B cell (primary cell): Measurements from ENCODE around the gene OR4D2. TPM values are rescaled to one million over a fixed set of nuclear protein-coding genes. Genes with fewer than 3 reads are reported as not detected.
"Not testable (repeated sequence)": the region's sequence is repeated elsewhere in the genome, so short reads cannot be mapped to it uniquely, and the experiment has no call there.

ENCODE experiments used
- ATAC-seq: fragments of 200-7000 bp; cut with Tn5 transposase; one replicate; pipeline ENCODE4 v1.10.0; 2021; ENCODE audit warnings: low read depth, mild to moderate bottlenecking, moderate number of reproducible peaks, moderate library complexity
- CTCF ChIA-PET: fragments of 350-600 bp; sonication (Branson Sonifier 250); formaldehyde crosslinking; loops from one replicate; lab custom pipeline; 2021; ENCODE audit warnings: antibody characterized with exemption, inconsistent platforms; lab: Charles Lee
- POLR2A ChIA-PET: fragments of 350-600 bp; sonication (Branson Sonifier 250); formaldehyde crosslinking; loops from one replicate; lab custom pipeline; 2021; ENCODE audit warnings: antibody characterized with exemption; lab: Charles Lee
- DNase-seq: peaks from one replicate; pipeline ENCODE4 v3.0.0; 2013
- H2AFZ ChIP-seq: 2 replicates; pipeline ENCODE4 v1.6.1; 2012; ENCODE audit warnings: mild to moderate bottlenecking, low read depth, low read length; ENCODE audit not compliant: insufficient read depth, poor library complexity, severe bottlenecking
- H3K27ac ChIP-seq, 2 donors: 1 replicate in 1 of 2; 2 replicates in 1 of 2; pipeline ENCODE4 v1.5.1; 2012 to 2013; ENCODE audit warnings: low read length in 2 of 2, mild to moderate bottlenecking in 2 of 2, moderate library complexity in 1 of 2
- H3K27me3 ChIP-seq, 4 experiments: fragments of 200-600 bp in 1 of 4; sonication (generic) in 1 of 4; replicated peaks in 1 of 4; 1 replicate in 2 of 4; 2 replicates in 2 of 4; pipeline versions ENCODE4 v1.6.1 to v1.7.0; 2013 to 2016; ENCODE audit warnings: low read length in 3 of 4, mild to moderate bottlenecking in 2 of 4, mixed read lengths in 1 of 4, moderate library complexity in 1 of 4; ENCODE audit not compliant: insufficient read depth in 4 of 4, control insufficient read depth in 3 of 4; ENCODE audit errors: control extremely low read depth in 1 of 4
- H3K36me3 ChIP-seq, 2 experiments: replicated peaks in 1 of 2; 1 replicate in 1 of 2; 2 replicates in 1 of 2; pipeline versions ENCODE4 v1.6.1 to v1.7.1; 2013; ENCODE audit warnings: low read length in 1 of 2; ENCODE audit not compliant: insufficient read depth in 2 of 2, control insufficient read depth in 1 of 2; ENCODE audit errors: control extremely low read depth in 1 of 2, extremely low read depth in 1 of 2
- H3K4me1 ChIP-seq, 2 donors: fragments of 200-600 bp in 1 of 2; sonication (generic) in 1 of 2; 1 replicate in 1 of 2; 2 replicates in 1 of 2; pipeline versions ENCODE4 v1.5.1 to v1.6.1; 2013 to 2017; ENCODE audit warnings: low read length in 2 of 2; ENCODE audit not compliant: control insufficient read depth in 2 of 2, insufficient read depth in 2 of 2
- H3K4me2 ChIP-seq: replicated peaks from 2 replicates; pipeline ENCODE3; 2012; ENCODE audit warnings: mild to moderate bottlenecking, low read depth, low read length; ENCODE audit not compliant: poor library complexity, severe bottlenecking
- H3K4me3 ChIP-seq, 5 experiments: fragments of 200-600 bp in 1 of 5; sonication (generic) in 1 of 5; 1 replicate in 3 of 5; 2 replicates in 2 of 5; pipeline versions ENCODE4 v1.5.1 to v1.7.0; 2011 to 2016; ENCODE audit warnings: low read length in 4 of 5, mild to moderate bottlenecking in 4 of 5, low read depth in 2 of 5, control low read depth in 1 of 5, moderate library complexity in 1 of 5; ENCODE audit not compliant: insufficient read depth in 1 of 5; ENCODE audit errors: control extremely low read depth in 1 of 5, extremely low read depth in 1 of 5
- H3K79me2 ChIP-seq: fragments of 200-600 bp; sonication (generic); one replicate; pipeline ENCODE4 v1.6.0; 2016; ENCODE audit warnings: low read length; ENCODE audit not compliant: control insufficient read depth, insufficient read depth
- H3K9ac ChIP-seq: fragments of 200-600 bp; sonication (generic); 2 replicates; pipeline ENCODE4 v1.6.1; 2017; ENCODE audit warnings: mild to moderate bottlenecking, low read length, moderate library complexity
- H3K9me3 ChIP-seq, 3 donors: one replicate each; pipeline versions ENCODE4 v1.6.1 to v1.7.1; 2013; ENCODE audit warnings: low read length in 2 of 3; ENCODE audit not compliant: control insufficient read depth in 2 of 3, insufficient read depth in 1 of 3; ENCODE audit errors: control extremely low read depth in 1 of 3
- H4K20me1 ChIP-seq: 2 replicates; pipeline ENCODE4 v1.6.0; 2012; ENCODE audit warnings: mild to moderate bottlenecking, low read length; ENCODE audit not compliant: insufficient read depth, control insufficient read depth, poor library complexity, severe bottlenecking
- H3K27ac Mint-ChIP-seq: one replicate; pipeline ENCODE4 v1.8.0; 2021; ENCODE audit warnings: mixed read lengths
- H3K27me3 Mint-ChIP-seq: one replicate; pipeline ENCODE4 v1.8.0; 2021; ENCODE audit warnings: mixed read lengths
- H3K4me1 Mint-ChIP-seq: one replicate; pipeline ENCODE4 v1.8.0; 2021; ENCODE audit warnings: mixed read lengths
- H3K4me3 Mint-ChIP-seq: one replicate; pipeline ENCODE4 v1.8.0; 2021; ENCODE audit warnings: mixed read lengths
- H3K9me3 Mint-ChIP-seq: one replicate; pipeline ENCODE4 v1.8.0; 2022; ENCODE audit warnings: mixed read lengths; ENCODE audit not compliant: insufficient read depth
- EZH2 ChIP-seq: IDR thresholded peaks from 2 replicates; pipeline ENCODE4 v1.6.1; 2012; ENCODE audit warnings: borderline replicate concordance, low read depth, mild to moderate bottlenecking, moderate library complexity, low read length; ENCODE audit not compliant: insufficient read depth, poor library complexity, severe bottlenecking
- WGBS: methylation state at CpG from one replicate; pipeline ENCODE4 v1.1.5; 2013; ENCODE audit warnings: missing lambda C conversion rate; ENCODE audit not compliant: insufficient coverage; 5-methylcytosine and 5-hydroxymethylcytosine counted together
- intact Hi-C: fragments of 100-400 bp; cut with micrococcal nuclease; formaldehyde crosslinking; loops from one replicate; pipeline ENCODE4 v1.10.0; 2022
- polyA plus RNA-seq: library from polyadenylated mRNA; depleted of rRNA; stranded (reverse); fragments of >200 nt; gene quantifications from 2 replicates; pipeline ENCODE4 v1.2.3, GENCODE V29; 2012
- total RNA-seq, 2 donors: library from RNA; stranded (reverse); fragments of 120-200 nt in 1 of 2; gene quantifications; 1 replicate in 1 of 2; 2 replicates in 1 of 2; pipeline versions ENCODE4 v1.2.3 to v1.2.4, GENCODE V29; 2013 to 2022
- TF ChIP-seq, protein P1 (sequence below): fragments of 200-600 bp; IDR thresholded peaks from one replicate; pipeline ENCODE4 v1.8.0; 2022; ENCODE audit warnings: antibody characterized with exemption, mild to moderate bottlenecking

The OR4D2 gene
- total and polyA plus RNA-seq, 2 donors (not counting 1 experiment from before 2014, with no cell fraction given), result not detected

- intact Hi-C loops, result no loop called here
- Histone ChIP-seq H3K4me1 (no peaks in the 10 kb centered on the region), H3K9me3 (peaks cover 0 to 14% (median 7%) of the 10 kb centered on the region in 3 donors), H3K4me2 (no peak overlapping the region), H4K20me1 (no peaks in the 10 kb centered on the region), H2AFZ (no peak overlapping the region), H3K9ac (no peak overlapping the region), H3K27me3 (peaks cover 0 to 29% (median 6%) of the 10 kb centered on the region in 4 experiments), H3K79me2 (no peaks in the 10 kb centered on the region), H3K36me3 (no peaks in the 10 kb centered on the region), H3K4me3 (no peak overlapping the region), H3K27ac (no peak overlapping the region)
- ChIA-PET CTCF (interaction anchor here (0.9 kb wide), 1 partner anchor 14 kb away, joined by 3 read pairs; no protein-coding TSS in a partner anchor), POLR2A (no interaction called here)
- 35% methylated on average over 7 of the region's 8 CpGs for whole genome bisulfite sequencing
- peaks cover 5% of the 10 kb centered on the region for H3K9me3 Mint-ChIP-seq
- no peak overlapping the region for H3K27ac Mint-ChIP-seq
- no peaks in the 10 kb centered on the region for H3K4me1 Mint-ChIP-seq
- DNase-seq, result no peak
- ATAC-seq, result no peak
- TF ChIP-seq EZH2, result no peak
- TF ChIP-seq, protein P1, sequence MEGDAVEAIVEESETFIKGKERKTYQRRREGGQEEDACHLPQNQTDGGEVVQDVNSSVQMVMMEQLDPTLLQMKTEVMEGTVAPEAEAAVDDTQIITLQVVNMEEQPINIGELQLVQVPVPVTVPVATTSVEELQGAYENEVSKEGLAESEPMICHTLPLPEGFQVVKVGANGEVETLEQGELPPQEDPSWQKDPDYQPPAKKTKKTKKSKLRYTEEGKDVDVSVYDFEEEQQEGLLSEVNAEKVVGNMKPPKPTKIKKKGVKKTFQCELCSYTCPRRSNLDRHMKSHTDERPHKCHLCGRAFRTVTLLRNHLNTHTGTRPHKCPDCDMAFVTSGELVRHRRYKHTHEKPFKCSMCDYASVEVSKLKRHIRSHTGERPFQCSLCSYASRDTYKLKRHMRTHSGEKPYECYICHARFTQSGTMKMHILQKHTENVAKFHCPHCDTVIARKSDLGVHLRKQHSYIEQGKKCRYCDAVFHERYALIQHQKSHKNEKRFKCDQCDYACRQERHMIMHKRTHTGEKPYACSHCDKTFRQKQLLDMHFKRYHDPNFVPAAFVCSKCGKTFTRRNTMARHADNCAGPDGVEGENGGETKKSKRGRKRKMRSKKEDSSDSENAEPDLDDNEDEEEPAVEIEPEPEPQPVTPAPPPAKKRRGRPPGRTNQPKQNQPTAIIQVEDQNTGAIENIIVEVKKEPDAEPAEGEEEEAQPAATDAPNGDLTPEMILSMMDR, result no peak
- H3K27me3 Mint-ChIP-seq, result peaks cover 70% of the 10 kb centered on the region
- H3K4me3 Mint-ChIP-seq, result no peak overlapping the region
These were observed 30.0 kb upstream of the OR4D2 start for GRCh38 chr17:58136669-58137279.

- no CpG with 5 or more reads among the region's 5 CpGs for WGBS
- Histone ChIP-seq H3K27ac (no peak overlapping the region), H2AFZ (no peak overlapping the region), H3K4me2 (no peak overlapping the region), H3K4me1 (no peaks in the 10 kb centered on the region), H3K4me3 (no peak overlapping the region), H3K36me3 (no peaks in the 10 kb centered on the region), H4K20me1 (no peaks in the 10 kb centered on the region), H3K79me2 (no peaks in the 10 kb centered on the region), H3K9me3 (peaks cover 9 to 28% (median 16%) of the 10 kb centered on the region in 3 donors), H3K9ac (no peak overlapping the region), H3K27me3 (peaks cover 0 to 15% (median 7%) of the 10 kb centered on the region in 4 experiments)
- H3K27ac Mint-ChIP-seq, result no peak overlapping the region
- peaks cover 18% of the 10 kb centered on the region for H3K9me3 Mint-ChIP-seq
- ChIA-PET CTCF (no interaction called here), POLR2A (no interaction called here)
- ATAC-seq (no peak), DNase-seq (no peak)
- H3K4me3 Mint-ChIP-seq, result no peak overlapping the region
- peaks cover 56% of the 10 kb centered on the region for H3K27me3 Mint-ChIP-seq
- H3K4me1 Mint-ChIP-seq, result no peaks in the 10 kb centered on the region
- no peak for TF ChIP-seq EZH2
- TF ChIP-seq, protein P1, result no peak
- intact Hi-C loops, result no loop called here
These were observed 25.3 kb upstream of the OR4D2 start for GRCh38 chr17:58141505-58141904.

DNA sequence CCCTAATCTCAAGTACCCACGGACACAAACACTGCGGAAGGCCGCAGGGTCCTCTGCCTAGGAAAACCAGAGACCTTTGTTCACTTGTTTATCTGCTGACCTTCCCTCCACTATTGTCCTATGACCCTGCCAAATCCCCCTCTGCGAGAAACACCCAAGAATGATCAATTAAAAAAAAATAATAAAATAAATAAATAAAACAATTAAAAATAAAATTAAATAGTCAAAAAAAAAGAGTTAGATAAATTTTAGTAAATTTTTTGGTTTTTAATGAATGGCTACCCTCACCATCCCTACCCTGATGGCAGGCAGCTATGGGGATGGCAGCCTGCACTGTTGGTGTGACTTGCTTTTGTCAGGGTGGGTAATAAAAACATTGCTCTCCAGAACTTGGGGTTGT, 23.4 kb upstream of the OR4D2 start:
- no CpG with 5 or more reads among the region's 4 CpGs for WGBS
- H3K4me1 ChIP-seq, H3K27ac ChIP-seq, POLR2A ChIA-PET, H3K79me2 ChIP-seq, DNase-seq, H2AFZ ChIP-seq, CTCF ChIA-PET, H4K20me1 ChIP-seq, H3K27ac Mint-ChIP-seq, ATAC-seq, intact Hi-C loops, H3K4me3 ChIP-seq, H3K36me3 ChIP-seq, H3K4me1 Mint-ChIP-seq, H3K4me3 Mint-ChIP-seq, H3K9ac ChIP-seq, H3K4me2 ChIP-seq: not testable (repeated sequence)
- Mint-ChIP-seq H3K27me3 (peaks cover 51% of the 10 kb centered on the region), H3K9me3 (peaks cover 23% of the 10 kb centered on the region)
- H3K9me3 ChIP-seq, result peaks cover 5 to 28% (median 17%) of the 10 kb centered on the region in 3 donors
- peaks cover 0 to 14% (median 4%) of the 10 kb centered on the region in 4 experiments for H3K27me3 ChIP-seq
